Thyroid gland (tissue), 4 donors: Measurements from ENCODE around the gene GPRC5D.

Source experiments
- CTCF ChIP-seq, 6 experiments: fragments of 200-600 bp in 3 of 6; fragments of 450-650 bp in 3 of 6; sonication (generic) in 3 of 6; IDR thresholded peaks; one replicate each; pipeline ENCODE4 v1.5.1; 2016 to 2019; ENCODE audit warnings: antibody characterized with exemption in 6 of 6, mild to moderate bottlenecking in 2 of 6, inconsistent platforms in 1 of 6, moderate library complexity in 1 of 6
- POLR2A ChIP-seq, 2 donors: fragments of 450-650 bp; IDR thresholded peaks; one replicate each; pipeline ENCODE4 v1.6.1; 2017; ENCODE audit warnings: antibody characterized with exemption in 2 of 2, mild to moderate bottlenecking in 2 of 2, moderate library complexity in 1 of 2

DNA sequence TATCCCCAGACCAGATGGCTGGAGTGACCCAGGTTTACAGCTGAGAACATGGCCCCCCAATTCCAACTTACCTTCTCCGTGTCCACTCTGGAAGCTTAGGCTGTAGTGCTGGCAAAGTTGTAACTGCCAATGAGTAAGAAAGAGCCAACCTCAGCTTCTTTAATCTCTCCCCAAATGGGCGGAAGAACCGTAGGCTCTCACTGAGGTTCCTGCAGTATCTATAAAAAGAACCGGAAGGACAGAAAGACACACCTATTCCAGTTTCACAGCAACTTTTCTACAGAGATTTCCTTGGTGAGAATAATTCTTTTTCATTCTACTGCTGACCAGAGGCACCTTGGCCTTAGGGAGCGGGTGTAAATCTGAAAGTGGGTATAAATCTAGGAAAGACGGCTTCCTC, at the start of gene GPRC5D:
- TF ChIP-seq CTCF (IDR thresholded peaks at IDR 0.05): no peak
- no peak for TF ChIP-seq POLR2A (IDR thresholded peaks at IDR 0.05)
